Uterus (tissue), 4 donors: ENCODE data around the gene MAPK8IP1. TPM values are rescaled to one million over a fixed set of nuclear protein-coding genes. Genes with fewer than 3 reads are reported as not detected.

Experiments used
- DNase-seq, 2 donors: peaks; one replicate each; pipeline ENCODE4 v3.0.0-alpha.2; 2019 to 2020
- H3K27ac ChIP-seq, 2 donors: fragments of 200-600 bp; sonication (generic); 1 replicate in 1 of 2; 2 replicates in 1 of 2; pipeline ENCODE4 v1.5.1; 2016 to 2018
- H3K27me3 ChIP-seq, 2 donors: fragments of 200-600 bp; sonication (generic); one replicate each; pipeline ENCODE4 v1.5.1; 2018 to 2019; ENCODE audit warnings: control low read depth in 1 of 2
- H3K36me3 ChIP-seq, 2 donors: fragments of 200-600 bp; sonication (generic); one replicate each; pipeline ENCODE4 v1.5.1; 2019; ENCODE audit warnings: control low read depth in 1 of 2
- H3K4me1 ChIP-seq, 2 donors: fragments of 200-600 bp; sonication (generic); one replicate each; pipeline ENCODE4 v1.5.1; 2018 to 2019; ENCODE audit warnings: control low read depth in 1 of 2
- H3K4me3 ChIP-seq, 2 donors: fragments of 200-600 bp; sonication (generic); 1 replicate in 1 of 2; 2 replicates in 1 of 2; pipeline ENCODE4 v1.5.1; 2018 to 2019; ENCODE audit warnings: mild to moderate bottlenecking in 1 of 2
- H3K9me3 ChIP-seq, 2 donors: fragments of 200-600 bp; sonication (generic); one replicate each; pipeline ENCODE4 v1.5.1; 2019; ENCODE audit warnings: control low read depth in 1 of 2
- POLR2A ChIP-seq, 2 donors: fragments of 450-650 bp; IDR thresholded peaks; one replicate each; pipeline ENCODE4 v1.6.1; 2016; ENCODE audit warnings: antibody characterized with exemption in 2 of 2, mild to moderate bottlenecking in 1 of 2, moderate library complexity in 1 of 2
- intact Hi-C: fragments of 100-400 bp; cut with DNase I; formaldehyde crosslinking; loops from one replicate; pipeline ENCODE4 v1.15.1; 2023; ENCODE audit warnings: low total_unique reads
- total RNA-seq, 4 donors: library from RNA; depleted of rRNA in 3 of 4; stranded (reverse); fragments of >200 nt in 3 of 4; gene quantifications; one replicate each; pipeline versions ENCODE4 v1.1.0 to v1.2.4, GENCODE V29; 2014 to 2023
- TF ChIP-seq, protein P1 (sequence below), 4 experiments: fragments of 200-600 bp in 2 of 4; fragments of 450-650 bp in 2 of 4; sonication (generic) in 2 of 4; IDR thresholded peaks; one replicate each; pipeline ENCODE4 v1.5.1; 2016 to 2019; ENCODE audit warnings: antibody characterized with exemption in 4 of 4, mild to moderate bottlenecking in 2 of 4, moderate library complexity in 1 of 4
- donor health status: DM: yes; HTN: yes; CAD: no.

The MAPK8IP1 gene
- total RNA-seq, 4 donors from 2014 or later, result 2.1 to 29.9 (median 20.0) TPM

DNA sequence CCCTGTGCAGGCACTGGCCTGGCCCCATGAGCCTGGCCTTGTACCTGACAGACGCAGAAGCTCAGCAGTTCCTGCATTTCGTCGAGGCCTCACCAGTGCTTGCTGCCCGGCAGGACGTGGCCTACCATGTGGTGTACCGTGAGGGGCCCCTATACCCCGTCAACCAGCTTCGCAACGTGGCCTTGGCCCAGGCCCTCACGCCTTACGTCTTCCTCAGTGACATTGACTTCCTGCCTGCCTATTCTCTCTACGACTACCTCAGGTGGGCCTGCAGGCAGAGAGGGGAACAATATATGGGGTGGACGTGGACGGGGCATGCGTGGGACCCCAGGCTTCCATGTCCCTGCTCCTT lies 41.9 kb downstream of the MAPK8IP1 start:
- Histone ChIP-seq H3K9me3 (no peaks in the 10 kb centered on the region), H3K4me3 (no peak overlapping the region), H3K27ac (no peak overlapping the region), H3K4me1 (peaks cover 0 to 11% of the 10 kb centered on the region in 2 donors), H3K27me3 (peaks cover 0 to 8% of the 10 kb centered on the region in 2 donors), H3K36me3 (no peaks in the 10 kb centered on the region)
- no peak for DNase-seq
- intact Hi-C loops, result no loop called here
- TF ChIP-seq, protein P1, sequence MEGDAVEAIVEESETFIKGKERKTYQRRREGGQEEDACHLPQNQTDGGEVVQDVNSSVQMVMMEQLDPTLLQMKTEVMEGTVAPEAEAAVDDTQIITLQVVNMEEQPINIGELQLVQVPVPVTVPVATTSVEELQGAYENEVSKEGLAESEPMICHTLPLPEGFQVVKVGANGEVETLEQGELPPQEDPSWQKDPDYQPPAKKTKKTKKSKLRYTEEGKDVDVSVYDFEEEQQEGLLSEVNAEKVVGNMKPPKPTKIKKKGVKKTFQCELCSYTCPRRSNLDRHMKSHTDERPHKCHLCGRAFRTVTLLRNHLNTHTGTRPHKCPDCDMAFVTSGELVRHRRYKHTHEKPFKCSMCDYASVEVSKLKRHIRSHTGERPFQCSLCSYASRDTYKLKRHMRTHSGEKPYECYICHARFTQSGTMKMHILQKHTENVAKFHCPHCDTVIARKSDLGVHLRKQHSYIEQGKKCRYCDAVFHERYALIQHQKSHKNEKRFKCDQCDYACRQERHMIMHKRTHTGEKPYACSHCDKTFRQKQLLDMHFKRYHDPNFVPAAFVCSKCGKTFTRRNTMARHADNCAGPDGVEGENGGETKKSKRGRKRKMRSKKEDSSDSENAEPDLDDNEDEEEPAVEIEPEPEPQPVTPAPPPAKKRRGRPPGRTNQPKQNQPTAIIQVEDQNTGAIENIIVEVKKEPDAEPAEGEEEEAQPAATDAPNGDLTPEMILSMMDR (IDR thresholded peaks at IDR 0.05), result no peak
- no peak for TF ChIP-seq POLR2A (IDR thresholded peaks at IDR 0.05)

DNA sequence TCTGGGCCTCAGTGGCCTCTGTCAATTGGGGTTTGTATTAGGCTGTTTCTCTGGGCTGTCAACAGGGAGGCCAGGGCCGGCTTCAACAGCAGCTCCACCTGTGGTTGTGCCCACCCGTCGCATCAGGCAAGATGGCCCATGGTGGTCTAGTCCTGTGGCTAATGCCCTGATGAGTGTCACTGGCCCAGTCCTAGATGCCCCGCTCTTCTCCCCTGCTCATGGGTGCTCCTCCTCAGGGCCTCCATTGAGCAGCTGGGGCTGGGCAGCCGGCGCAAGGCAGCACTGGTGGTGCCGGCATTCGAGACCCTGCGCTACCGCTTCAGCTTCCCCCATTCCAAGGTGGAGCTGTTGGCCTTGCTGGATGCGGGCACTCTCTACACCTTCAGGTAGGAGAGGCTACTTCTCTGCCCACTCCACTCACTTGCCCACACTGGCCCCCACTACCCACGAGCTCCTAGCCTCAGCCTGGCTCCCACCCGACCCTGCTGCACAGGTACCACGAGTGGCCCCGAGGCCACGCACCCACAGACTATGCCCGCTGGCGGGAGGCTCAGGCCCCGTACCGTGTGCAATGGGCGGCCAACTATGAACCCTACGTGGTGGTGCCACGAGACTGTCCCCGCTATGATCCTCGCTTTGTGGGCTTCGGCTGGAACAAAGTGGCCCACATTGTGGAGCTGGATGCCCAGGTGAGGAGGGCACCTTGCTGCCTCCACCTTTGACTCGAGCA lies 42.4 kb downstream of the MAPK8IP1 start:
- Histone ChIP-seq H3K36me3 (no peaks in the 10 kb centered on the region), H3K4me3 (no peak overlapping the region), H3K27ac (no peak overlapping the region), H3K9me3 (no peaks in the 10 kb centered on the region), H3K4me1 (peaks cover 0 to 6% of the 10 kb centered on the region in 2 donors), H3K27me3 (peaks cover 0 to 2% of the 10 kb centered on the region in 2 donors)
- DNase-seq, result no peak
- TF ChIP-seq, protein P1 (IDR thresholded peaks at IDR 0.05), result no peak
- TF ChIP-seq POLR2A (IDR thresholded peaks at IDR 0.05), result no peak
- intact Hi-C loops, result no loop called here

DNA sequence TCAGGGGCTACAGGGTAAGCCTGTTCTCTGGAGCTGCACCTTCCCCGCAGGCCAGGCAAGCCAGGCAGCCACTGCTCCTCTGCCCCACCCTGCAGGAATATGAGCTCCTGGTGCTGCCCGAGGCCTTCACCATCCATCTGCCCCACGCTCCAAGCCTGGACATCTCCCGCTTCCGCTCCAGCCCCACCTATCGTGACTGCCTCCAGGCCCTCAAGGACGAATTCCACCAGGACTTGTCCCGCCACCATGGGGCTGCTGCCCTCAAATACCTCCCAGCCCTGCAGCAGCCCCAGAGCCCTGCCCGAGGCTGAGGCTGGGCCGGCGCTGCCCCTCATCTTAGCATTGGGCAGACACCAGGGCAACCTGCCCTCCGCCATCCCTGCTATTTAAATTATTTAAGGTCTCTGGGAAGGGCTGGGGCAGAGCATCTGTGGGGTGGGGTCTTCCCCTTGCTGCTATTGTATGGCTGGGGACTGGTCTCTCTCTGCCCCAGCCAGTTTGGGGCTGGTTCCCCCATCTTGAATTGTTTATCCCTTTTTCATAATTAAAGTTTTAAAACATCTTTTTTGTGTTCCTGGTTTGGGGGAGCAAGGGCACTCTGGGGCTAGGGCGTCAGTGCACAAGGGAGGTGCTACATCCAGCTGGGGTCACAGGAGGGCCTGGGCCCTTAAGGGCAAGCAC lies 43.2 kb downstream of the MAPK8IP1 start:
- Histone ChIP-seq H3K9me3 (no peaks in the 10 kb centered on the region), H3K27ac (no peak overlapping the region), H3K36me3 (no peaks in the 10 kb centered on the region), H3K4me3 (no peak overlapping the region), H3K27me3 (no peaks in the 10 kb centered on the region), H3K4me1 (no peaks in the 10 kb centered on the region)
- TF ChIP-seq, protein P1 (IDR thresholded peaks at IDR 0.05), result no peak
- no peak for TF ChIP-seq POLR2A (IDR thresholded peaks at IDR 0.05)
- intact Hi-C loops, result no loop called here
- DNase-seq, result no peak

DNA sequence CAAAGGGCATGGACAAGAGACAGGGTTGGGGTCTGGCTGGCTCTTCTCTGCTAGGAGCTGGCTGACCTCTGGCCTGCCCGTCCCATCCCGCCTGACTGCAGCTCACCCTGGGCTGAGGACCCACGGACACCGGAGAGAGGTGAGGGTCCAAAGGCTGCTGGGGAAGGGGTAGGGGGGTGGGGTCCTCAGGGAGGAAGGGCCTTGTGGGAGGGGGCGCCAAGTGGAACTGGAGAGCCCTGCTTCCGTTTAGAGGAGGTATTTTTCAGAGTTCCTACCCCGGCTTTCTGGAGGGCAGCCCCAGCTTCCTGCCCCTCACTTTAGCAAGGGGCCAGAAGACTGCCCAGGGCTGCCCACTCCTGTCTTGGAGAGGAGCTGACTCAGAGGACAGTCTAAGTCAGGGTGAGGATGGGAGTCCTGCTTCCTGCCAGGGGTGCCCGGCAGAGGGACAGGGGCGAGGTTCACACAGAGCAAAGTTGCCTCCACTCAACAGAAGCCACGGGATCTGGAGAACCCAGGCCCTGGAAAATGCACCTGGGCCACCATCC lies 44.1 kb downstream of the MAPK8IP1 start:
- Histone ChIP-seq H3K9me3 (no peaks in the 10 kb centered on the region), H3K4me3 (no peak overlapping the region), H3K4me1 (no peaks in the 10 kb centered on the region), H3K27ac (no peak overlapping the region), H3K36me3 (no peaks in the 10 kb centered on the region), H3K27me3 (no peaks in the 10 kb centered on the region)
- TF ChIP-seq POLR2A (IDR thresholded peaks at IDR 0.05), result no peak
- TF ChIP-seq, protein P1 (IDR thresholded peaks at IDR 0.05), result no peak
- DNase-seq, result no peak
- intact Hi-C loops, result no loop called here
